Right lobe of liver (tissue), 6 donors: Measurements from ENCODE around the gene CLN3. TPM values are rescaled to one million over a fixed set of nuclear protein-coding genes. Genes with fewer than 3 reads are reported as not detected.

Experiments
- ATAC-seq, 4 donors: fragments of 200-7000 bp; cut with Tn5 transposase; one replicate each; pipeline ENCODE4 v1.9.1; 2020; ENCODE audit warnings: mild to moderate bottlenecking in 4 of 4, moderate library complexity in 4 of 4
- DNase-seq, 3 donors: peaks; one replicate each; pipeline ENCODE4 v3.0.0-alpha.2; 2020
- H3K27ac ChIP-seq, 3 donors: fragments of 200-600 bp; one replicate each; pipeline ENCODE4 v1.8.0; 2022
- H3K27me3 ChIP-seq, 2 donors: fragments of 200-600 bp; one replicate each; pipeline ENCODE4 v1.8.0; 2022
- H3K36me3 ChIP-seq, 4 donors: fragments of 200-600 bp; sonication (generic) in 1 of 4; one replicate each; pipeline versions ENCODE4 v1.5.1 to v1.8.0; 2017 to 2022; ENCODE audit warnings: control low read depth in 1 of 4
- H3K4me1 ChIP-seq, 4 donors: fragments of 200-600 bp; sonication (generic) in 1 of 4; one replicate each; pipeline versions ENCODE4 v1.5.1 to v1.8.0; 2017 to 2022; ENCODE audit warnings: control low read depth in 1 of 4
- H3K4me3 ChIP-seq, 3 donors: fragments of 200-600 bp; one replicate each; pipeline ENCODE4 v1.8.0; 2022
- H3K9me3 ChIP-seq, 4 donors: fragments of 200-600 bp; sonication (generic) in 1 of 4; one replicate each; pipeline versions ENCODE4 v1.5.1 to v1.8.0; 2017 to 2022; ENCODE audit warnings: control low read depth in 1 of 4
- CTCF ChIP-seq, 4 donors: fragments of 200-600 bp in 3 of 4; fragments of 450-650 bp in 1 of 4; IDR thresholded peaks; one replicate each; pipeline versions ENCODE4 v1.5.1 to v1.8.0; 2016 to 2022; ENCODE audit warnings: antibody characterized with exemption in 4 of 4, mild to moderate bottlenecking in 2 of 4
- POLR2A ChIP-seq: fragments of 450-650 bp; IDR thresholded peaks from one replicate; pipeline ENCODE4 v1.6.1; 2017; ENCODE audit warnings: antibody characterized with exemption, mild to moderate bottlenecking
- whole genome bisulfite sequencing: methylation state at CpG from one replicate; pipeline ENCODE4 v1.1.6; 2018; ENCODE audit warnings: low coverage, low lambda C conversion rate; ENCODE audit not compliant: insufficient coverage; ENCODE audit errors: missing lambda C conversion rate; 5-methylcytosine and 5-hydroxymethylcytosine counted together
- intact Hi-C, 2 donors: fragments of 100-400 bp; cut with DNase I; formaldehyde crosslinking; loops; one replicate each; pipeline versions ENCODE4 v1.11.2 to v1.14.1; 2022
- total RNA-seq, 6 experiments: library from RNA; depleted of rRNA in 2 of 6; stranded (reverse); fragments of >200 nt in 2 of 6; fragmentation: NEBNext Ultra II Directional in 3 of 6; extraction: Animal tissue kit (Norgen Biotek cat#: 25700) in 3 of 6; gene quantifications; one replicate each; pipeline versions ENCODE4 v1.1.0 to v1.2.4, GENCODE V29; 2016 to 2023
- donor health status: DM: no; HTN: yes; CAD: no.
- donor health status: DM: no; HTN: no; CAD: no.
- donor health status: DM: no; HTN: no; CAD: no.
- donor health status: DM: no; HTN: yes; CAD: no.
- donor health status: DM: no; HTN: yes; CAD: no.

The CLN3 gene
- total RNA-seq, 6 experiments from 2014 or later, result 16.5 to 47.8 (median 30.7) TPM

DNA sequence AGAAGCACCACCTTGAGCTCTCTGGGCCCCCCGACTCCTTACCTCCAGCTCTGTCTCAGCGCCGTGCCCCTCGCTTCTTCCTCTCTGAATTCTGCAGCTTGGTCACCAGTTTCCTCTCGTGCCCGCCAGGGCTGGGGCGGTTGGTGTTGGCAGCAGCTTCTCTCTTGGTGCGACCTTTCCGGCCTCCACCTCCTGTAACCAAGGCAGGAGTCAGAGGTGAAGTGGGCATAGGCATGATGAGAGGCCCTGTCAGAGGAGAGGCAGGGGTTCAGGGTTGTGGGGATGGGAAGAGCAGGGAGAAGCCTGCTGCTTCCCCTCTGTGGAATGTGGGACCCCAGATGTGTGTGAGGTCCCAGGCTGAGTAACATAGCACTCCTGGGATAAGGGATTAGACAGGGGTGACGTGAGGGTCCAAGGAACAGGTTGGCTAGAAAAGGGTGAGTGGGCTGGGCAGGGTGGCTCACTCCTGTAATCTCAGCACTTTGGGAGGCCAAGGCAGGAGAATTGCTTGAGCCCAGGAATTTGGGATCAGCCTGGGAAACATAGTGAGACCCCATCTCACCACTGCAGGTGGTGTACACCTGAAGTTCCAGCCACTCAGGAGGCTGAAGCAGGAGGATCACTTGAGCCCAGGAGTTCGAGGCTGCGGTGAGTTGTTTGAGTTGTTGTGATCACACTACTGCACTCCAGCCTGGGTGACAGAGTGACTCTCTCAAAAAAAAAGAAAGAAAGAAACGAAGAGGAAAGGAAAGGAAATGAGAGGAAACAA, 46.3 kb upstream of the CLN3 start:
- 23% methylated on average over 13 of the region's 13 CpGs for WGBS

DNA sequence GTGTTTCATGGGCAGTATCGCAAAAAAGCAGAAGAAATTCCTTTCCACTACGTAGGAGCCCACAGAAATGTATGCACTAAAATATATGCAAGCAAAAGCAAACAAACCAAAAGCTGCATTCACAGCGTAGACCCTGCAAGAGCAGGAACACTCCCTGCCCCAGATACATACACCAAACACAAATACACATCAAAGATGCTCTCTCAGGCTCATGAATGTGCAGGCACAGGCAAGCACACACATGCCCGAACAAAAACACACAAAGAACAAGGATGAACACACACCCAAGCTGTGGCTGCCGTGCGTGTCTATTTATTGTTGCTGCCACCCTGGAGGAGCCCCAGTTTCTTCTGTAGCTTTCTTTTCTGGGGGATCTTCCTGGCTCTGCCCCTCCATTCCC, 45.2 kb upstream of the CLN3 start:
- intact Hi-C loops, result no loop called here
- DNase-seq, result no peak
- Histone ChIP-seq H3K9me3 (no peaks in the 10 kb centered on the region), H3K27ac (peak overlapping the region; percentile 92 to 97 (median 94)), H3K4me3 (peak overlapping the region; percentile 64 to 79 (median 77)), H3K4me1 (peaks cover 0 to 61% (median 25%) of the 10 kb centered on the region in 4 donors), H3K36me3 (peaks cover 0 to 2% (median 0%) of the 10 kb centered on the region in 4 donors), H3K27me3 (no peaks in the 10 kb centered on the region)
- no peak for ATAC-seq
- TF ChIP-seq POLR2A (no peak), CTCF (IDR thresholded peaks at IDR 0.05) (no peak)
- 49% methylated on average over 6 of the region's 6 CpGs for WGBS

More for the DNA sequence above, 46.3 kb upstream of the CLN3 start:
- peak overlapping the region; percentile 92 to 97 (median 94) for H3K27ac ChIP-seq
- H3K36me3 ChIP-seq, result peaks cover 0 to 2% (median 0%) of the 10 kb centered on the region in 4 donors
- peak overlapping the region; percentile 64 to 79 (median 77) for H3K4me3 ChIP-seq
- peak in 3 of 4 donors; percentile 0 to 1 (median 1) for ATAC-seq
- no peak for TF ChIP-seq CTCF (IDR thresholded peaks at IDR 0.05)
- no peak for TF ChIP-seq POLR2A
- H3K4me1 ChIP-seq, result peaks cover 0 to 61% (median 25%) of the 10 kb centered on the region in 4 donors
- H3K27me3 ChIP-seq, result no peaks in the 10 kb centered on the region
- intact Hi-C loops, result no loop called here
- H3K9me3 ChIP-seq, result no peaks in the 10 kb centered on the region
- peak in 1 of 3 donors; percentile 43 for DNase-seq

DNA sequence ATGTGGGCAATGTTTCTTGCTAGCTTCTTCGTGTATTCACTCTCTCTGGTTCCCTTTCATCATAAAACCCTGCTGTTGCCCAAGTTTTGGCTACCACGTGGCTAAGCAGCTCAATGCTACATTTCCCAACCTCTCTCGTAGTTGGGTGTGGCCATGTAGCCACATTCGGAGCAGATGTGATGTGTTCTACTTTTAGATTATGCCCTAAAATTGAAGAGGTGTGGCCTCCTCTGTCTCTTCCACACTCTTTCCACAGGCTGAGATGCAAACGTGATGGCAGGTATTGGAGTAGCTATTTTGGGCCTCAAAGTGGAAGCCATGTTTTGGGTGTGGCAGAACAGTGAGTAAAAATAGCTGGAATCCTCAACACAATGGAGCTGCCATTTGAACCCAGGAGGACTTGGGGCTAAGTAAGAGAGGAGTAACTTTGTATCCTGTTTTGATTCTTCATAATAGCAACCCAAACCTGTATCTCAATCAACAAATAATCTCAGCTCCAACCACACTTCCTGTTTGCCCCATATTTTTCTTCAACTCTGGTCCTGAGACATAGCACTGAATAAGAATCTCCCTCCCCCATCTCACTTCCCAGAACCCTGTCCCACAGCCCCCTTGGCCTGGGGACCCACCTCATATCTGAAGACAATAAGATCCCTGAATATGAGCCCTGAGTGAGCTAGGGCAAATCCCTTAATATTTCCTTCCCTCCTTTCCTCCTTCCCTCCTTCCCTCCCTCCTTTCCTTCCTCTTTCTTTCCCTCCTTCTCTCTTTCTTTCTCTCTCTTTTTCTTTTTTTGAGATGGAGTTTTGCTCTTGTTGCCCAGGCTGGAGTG, 42.9 kb upstream of the CLN3 start:
- no peaks in the 10 kb centered on the region for H3K9me3 ChIP-seq
- peaks cover 0 to 2% (median 0%) of the 10 kb centered on the region in 4 donors for H3K36me3 ChIP-seq
- H3K4me3 ChIP-seq, result no peak overlapping the region
- no peaks in the 10 kb centered on the region for H3K27me3 ChIP-seq
- H3K27ac ChIP-seq, result peak overlapping the region; percentile 40 to 88 (median 85)
- WGBS, result 24% methylated on average over 5 of the region's 5 CpGs
- ATAC-seq (peak; percentile 29 to 38 (median 32)), DNase-seq (peak; percentile 63 to 90 (median 65))
- no peak for TF ChIP-seq CTCF (IDR thresholded peaks at IDR 0.05)
- TF ChIP-seq POLR2A, result peak; percentile 17
- intact Hi-C loops, result no loop called here
- peaks cover 0 to 60% (median 30%) of the 10 kb centered on the region in 4 donors for H3K4me1 ChIP-seq

DNA sequence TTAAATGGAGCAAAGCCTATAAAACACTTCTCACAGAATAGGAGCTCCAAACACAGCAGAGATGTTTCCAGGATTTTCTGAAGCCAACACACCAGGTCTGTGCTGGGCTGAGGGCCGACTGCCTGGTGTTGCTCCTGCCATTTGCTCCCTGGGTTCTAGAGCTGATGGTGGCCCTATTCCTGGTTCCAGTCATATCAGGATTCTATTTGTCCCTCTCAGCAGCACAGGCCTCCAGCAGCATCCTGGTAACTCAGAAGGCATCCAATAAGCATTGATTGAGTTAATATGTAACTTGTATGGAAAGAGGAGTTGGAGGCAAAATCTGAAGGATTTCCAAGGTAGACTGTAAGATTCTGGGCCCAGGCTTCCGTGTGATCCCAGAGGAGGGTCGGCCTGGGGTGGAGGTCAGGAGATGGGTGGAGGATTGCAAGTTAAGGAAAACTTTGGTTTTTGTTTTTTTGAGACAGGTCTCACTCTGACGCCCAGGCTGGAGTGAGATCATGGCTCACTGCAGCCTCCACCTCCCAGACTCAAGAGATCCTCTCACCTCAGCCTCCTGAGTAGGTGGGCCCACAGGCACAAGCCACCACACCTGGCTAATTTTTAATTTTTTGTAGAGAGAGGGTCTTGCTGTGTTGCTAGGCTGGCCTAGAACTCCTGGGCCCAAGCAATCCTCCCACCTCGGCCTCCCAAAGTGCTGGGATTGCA, 41.2 kb upstream of the CLN3 start:
- DNase-seq, result peak in 1 of 3 donors; percentile 63

More for the DNA sequence above, 41.2 kb upstream of the CLN3 start:
- peak overlapping the region in 2 of 3 donors; percentile 9 to 32 for H3K4me3 ChIP-seq
- WGBS, result 52% methylated on average over 3 of the region's 5 CpGs
- intact Hi-C loops, result no loop called here
- peaks cover 0 to 65% (median 29%) of the 10 kb centered on the region in 4 donors for H3K4me1 ChIP-seq
- ATAC-seq, result peak; percentile 15 to 57 (median 50)
- no peaks in the 10 kb centered on the region for H3K9me3 ChIP-seq
- H3K36me3 ChIP-seq, result peaks cover 0 to 2% (median 0%) of the 10 kb centered on the region in 4 donors
- H3K27me3 ChIP-seq, result no peaks in the 10 kb centered on the region
- TF ChIP-seq CTCF (IDR thresholded peaks at IDR 0.05), result no peak
- no peak for TF ChIP-seq POLR2A
- H3K27ac ChIP-seq, result peak overlapping the region; percentile 49 to 88 (median 85)
